ENCODE measurements around the gene ZNF609. TPM values are rescaled to one million over a fixed set of nuclear protein-coding genes. Genes with fewer than 3 reads are reported as not detected.

Gene ZNF609
- polyA plus RNA-seq, 2 of the 4 experiments (the other 2 are of a cell fraction) = 19.6 to 39.9 TPM

DNA sequence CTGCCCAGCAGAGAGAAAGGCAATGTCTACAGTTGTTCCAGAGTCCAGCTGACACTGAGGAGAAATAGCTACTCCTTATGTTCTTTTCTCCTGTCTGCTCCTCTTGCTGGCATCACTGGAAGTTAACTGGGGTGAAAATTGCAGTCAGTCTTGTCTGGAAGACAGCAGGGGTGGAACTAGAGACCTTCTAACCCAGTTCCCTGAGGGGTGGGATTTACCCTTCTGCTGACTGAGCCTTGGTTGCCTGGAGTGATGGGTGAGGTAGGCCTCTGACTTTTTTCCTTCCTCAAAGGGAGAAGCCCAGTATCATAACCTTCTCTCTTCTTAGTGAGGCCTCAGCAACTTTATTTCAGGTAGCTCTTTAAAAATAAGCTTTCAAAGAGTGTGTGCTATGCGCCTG, 16.2 kb downstream of the ZNF609 start:
- POLR2A ChIA-PET = no interaction called here
- H3K9me3 ChIP-seq = no peaks in the 10 kb centered on the region
- WGBS (ENCODE audit: missing lambda C conversion rate) = 95% methylated on average over 1 of the region's 1 CpG
- H3K4me3 ChIP-seq = no peak overlapping the region
- FAIRE-seq = no peak
- peak in 1 of 2 experiments; percentile 30; a peak in 2 of 6 replicates for ATAC-seq
- no peak overlapping the region for H3K4me2 ChIP-seq
- H3K4me1 ChIP-seq = peaks cover 7% of the 10 kb centered on the region; the same call in 1 of the 3 replicates
- no peak for DNase-seq (ENCODE audit: low read depth in 1 of 2, low spot score in 1 of 2)
- H3K27ac ChIP-seq = peak overlapping the region in 1 of 2 experiments; percentile 3; a peak in 1 of 6 replicates
- TF ChIP-seq BHLHE40 (IDR thresholded peaks at IDR 0.05; ENCODE audit: low read depth, low read length) (no peak), HEYL (CRISPR knock-in tag; IDR thresholded peaks at IDR 0.05) (no peak), PHF8 (IDR thresholded peaks at IDR 0.05; ENCODE audit: borderline replicate concordance, low read depth) (no peak), CHD4 (IDR thresholded peaks at IDR 0.05; ENCODE audit: borderline replicate concordance) (no peak), RFX5 (IDR thresholded peaks at IDR 0.05) (no peak), RNF2 (IDR thresholded peaks at IDR 0.05; ENCODE audit: borderline replicate concordance, low read depth) (no peak), EHMT2 (IDR thresholded peaks at IDR 0.05; ENCODE audit: low read depth) (no peak), TP53 (CRISPR knock-in tag; IDR thresholded peaks at IDR 0.05) (no peak), EHF (CRISPR knock-in tag; IDR thresholded peaks at IDR 0.05) (no peak), JUNB (IDR thresholded peaks at IDR 0.05) (no peak), POLR2A (IDR thresholded peaks at IDR 0.05; ENCODE audit: low read length) (no peak)
- TF ChIP-seq, protein P1, sequence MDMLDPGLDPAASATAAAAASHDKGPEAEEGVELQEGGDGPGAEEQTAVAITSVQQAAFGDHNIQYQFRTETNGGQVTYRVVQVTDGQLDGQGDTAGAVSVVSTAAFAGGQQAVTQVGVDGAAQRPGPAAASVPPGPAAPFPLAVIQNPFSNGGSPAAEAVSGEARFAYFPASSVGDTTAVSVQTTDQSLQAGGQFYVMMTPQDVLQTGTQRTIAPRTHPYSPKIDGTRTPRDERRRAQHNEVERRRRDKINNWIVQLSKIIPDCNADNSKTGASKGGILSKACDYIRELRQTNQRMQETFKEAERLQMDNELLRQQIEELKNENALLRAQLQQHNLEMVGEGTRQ (IDR thresholded peaks at IDR 0.05) = no peak
- TF ChIP-seq, protein P2, sequence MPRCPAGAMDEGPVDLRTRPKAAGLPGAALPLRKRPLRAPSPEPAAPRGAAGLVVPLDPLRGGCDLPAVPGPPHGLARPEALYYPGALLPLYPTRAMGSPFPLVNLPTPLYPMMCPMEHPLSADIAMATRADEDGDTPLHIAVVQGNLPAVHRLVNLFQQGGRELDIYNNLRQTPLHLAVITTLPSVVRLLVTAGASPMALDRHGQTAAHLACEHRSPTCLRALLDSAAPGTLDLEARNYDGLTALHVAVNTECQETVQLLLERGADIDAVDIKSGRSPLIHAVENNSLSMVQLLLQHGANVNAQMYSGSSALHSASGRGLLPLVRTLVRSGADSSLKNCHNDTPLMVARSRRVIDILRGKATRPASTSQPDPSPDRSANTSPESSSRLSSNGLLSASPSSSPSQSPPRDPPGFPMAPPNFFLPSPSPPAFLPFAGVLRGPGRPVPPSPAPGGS (IDR thresholded peaks at IDR 0.05) = no peak
- CTCF ChIA-PET = no interaction called here

DNA sequence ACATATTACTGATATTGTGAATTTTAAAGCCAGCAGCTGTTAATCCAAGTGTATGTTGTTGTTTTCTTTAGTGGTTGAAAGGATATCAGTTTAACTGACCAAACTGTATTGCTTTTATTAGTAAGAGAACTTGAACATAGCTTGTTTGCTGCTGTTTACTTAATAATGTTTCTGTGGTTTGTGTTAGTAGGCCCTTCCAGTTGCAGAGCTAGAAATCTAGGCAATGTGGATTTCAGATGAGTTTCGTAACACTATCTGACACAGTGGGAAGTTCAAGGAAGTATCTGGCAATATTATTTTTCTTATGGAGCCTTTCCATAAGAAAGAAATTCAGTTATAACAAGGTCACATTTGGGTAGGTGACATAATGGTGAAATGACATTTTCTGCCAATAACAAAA, 18.5 kb downstream of the ZNF609 start:
- no peak overlapping the region for H3K27ac ChIP-seq
- H3K4me1 ChIP-seq = peaks cover 7% of the 10 kb centered on the region; the same call in 1 of the 3 replicates
- ATAC-seq (no peak), DNase-seq (ENCODE audit: low read depth in 1 of 2, low spot score in 1 of 2) (peak in 1 of 2 experiments; percentile 11), FAIRE-seq (peak; percentile 59)
- no peak overlapping the region for H3K4me3 ChIP-seq
- 2% methylated on average over 1 of the region's 1 CpG for WGBS (ENCODE audit: missing lambda C conversion rate)
- no peaks in the 10 kb centered on the region for H3K9me3 ChIP-seq
- no peak overlapping the region for H3K4me2 ChIP-seq
- ChIA-PET CTCF (interaction anchor here (1.5 to 2.0 kb wide), 2 partner anchors 15 to 208 kb away, joined by 3 to 7 read pairs; no protein-coding TSS in a partner anchor), POLR2A (interaction anchor here (0.7 kb wide), 1 partner anchor 92 kb away, joined by 7 read pairs; no protein-coding TSS in a partner anchor)
- TF ChIP-seq, protein P3, sequence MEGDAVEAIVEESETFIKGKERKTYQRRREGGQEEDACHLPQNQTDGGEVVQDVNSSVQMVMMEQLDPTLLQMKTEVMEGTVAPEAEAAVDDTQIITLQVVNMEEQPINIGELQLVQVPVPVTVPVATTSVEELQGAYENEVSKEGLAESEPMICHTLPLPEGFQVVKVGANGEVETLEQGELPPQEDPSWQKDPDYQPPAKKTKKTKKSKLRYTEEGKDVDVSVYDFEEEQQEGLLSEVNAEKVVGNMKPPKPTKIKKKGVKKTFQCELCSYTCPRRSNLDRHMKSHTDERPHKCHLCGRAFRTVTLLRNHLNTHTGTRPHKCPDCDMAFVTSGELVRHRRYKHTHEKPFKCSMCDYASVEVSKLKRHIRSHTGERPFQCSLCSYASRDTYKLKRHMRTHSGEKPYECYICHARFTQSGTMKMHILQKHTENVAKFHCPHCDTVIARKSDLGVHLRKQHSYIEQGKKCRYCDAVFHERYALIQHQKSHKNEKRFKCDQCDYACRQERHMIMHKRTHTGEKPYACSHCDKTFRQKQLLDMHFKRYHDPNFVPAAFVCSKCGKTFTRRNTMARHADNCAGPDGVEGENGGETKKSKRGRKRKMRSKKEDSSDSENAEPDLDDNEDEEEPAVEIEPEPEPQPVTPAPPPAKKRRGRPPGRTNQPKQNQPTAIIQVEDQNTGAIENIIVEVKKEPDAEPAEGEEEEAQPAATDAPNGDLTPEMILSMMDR (IDR thresholded peaks at IDR 0.05) = no peak
- TF ChIP-seq CHD4 (IDR thresholded peaks at IDR 0.05; ENCODE audit: borderline replicate concordance) (no peak), SREBF2 (IDR thresholded peaks at IDR 0.05) (no peak), TP53 (CRISPR knock-in tag; IDR thresholded peaks at IDR 0.05) (no peak), KDM5A (IDR thresholded peaks at IDR 0.05) (no peak), CEBPB (IDR thresholded peaks at IDR 0.05) (no peak), SMC3 (IDR thresholded peaks at IDR 0.05) (no peak)

DNA sequence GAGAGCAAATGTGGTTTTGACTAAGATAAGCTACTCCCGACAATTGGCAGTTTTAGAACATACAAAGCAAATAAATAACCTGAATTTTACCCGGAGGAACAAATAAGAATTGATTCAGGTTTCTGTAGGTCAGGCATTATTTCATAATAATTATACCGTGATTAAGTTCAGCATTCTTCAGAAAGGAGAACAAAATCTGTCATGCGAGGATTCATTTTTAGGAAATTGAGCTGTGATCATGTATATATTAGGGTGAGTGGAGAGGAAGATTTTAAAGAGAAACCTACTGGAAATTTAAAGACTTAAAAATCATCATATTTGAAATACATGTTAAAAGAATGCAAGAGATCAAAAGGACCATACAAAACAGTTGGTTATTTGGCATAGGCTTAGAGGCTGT, 20.5 kb downstream of the ZNF609 start:
- CTCF ChIA-PET = interaction anchor here (0.6 to 2.1 kb wide), 2 partner anchors 126 to 247 kb away, joined by 5 read pairs; no protein-coding TSS in a partner anchor

More for the DNA sequence above, 20.5 kb downstream of the ZNF609 start:
- no peak overlapping the region for H3K4me3 ChIP-seq
- FAIRE-seq (no peak), ATAC-seq (no peak), DNase-seq (ENCODE audit: low read depth in 1 of 2, low spot score in 1 of 2) (no peak)
- no peak overlapping the region for H3K4me2 ChIP-seq
- H3K9me3 ChIP-seq = no peaks in the 10 kb centered on the region
- H3K4me1 ChIP-seq = peaks cover 7% of the 10 kb centered on the region; the same call in 1 of the 3 replicates
- no peak overlapping the region for H3K27ac ChIP-seq
- 78% methylated on average over 4 of the region's 4 CpGs for WGBS (ENCODE audit: missing lambda C conversion rate)
- TF ChIP-seq CBX8 (IDR thresholded peaks at IDR 0.05) (no peak), JUN (IDR thresholded peaks at IDR 0.05) (no peak), ZC3H11A (IDR thresholded peaks at IDR 0.05) (no peak), FOSB (CRISPR knock-in tag; IDR thresholded peaks at IDR 0.05) (no peak)
- TF ChIP-seq, protein P4, sequence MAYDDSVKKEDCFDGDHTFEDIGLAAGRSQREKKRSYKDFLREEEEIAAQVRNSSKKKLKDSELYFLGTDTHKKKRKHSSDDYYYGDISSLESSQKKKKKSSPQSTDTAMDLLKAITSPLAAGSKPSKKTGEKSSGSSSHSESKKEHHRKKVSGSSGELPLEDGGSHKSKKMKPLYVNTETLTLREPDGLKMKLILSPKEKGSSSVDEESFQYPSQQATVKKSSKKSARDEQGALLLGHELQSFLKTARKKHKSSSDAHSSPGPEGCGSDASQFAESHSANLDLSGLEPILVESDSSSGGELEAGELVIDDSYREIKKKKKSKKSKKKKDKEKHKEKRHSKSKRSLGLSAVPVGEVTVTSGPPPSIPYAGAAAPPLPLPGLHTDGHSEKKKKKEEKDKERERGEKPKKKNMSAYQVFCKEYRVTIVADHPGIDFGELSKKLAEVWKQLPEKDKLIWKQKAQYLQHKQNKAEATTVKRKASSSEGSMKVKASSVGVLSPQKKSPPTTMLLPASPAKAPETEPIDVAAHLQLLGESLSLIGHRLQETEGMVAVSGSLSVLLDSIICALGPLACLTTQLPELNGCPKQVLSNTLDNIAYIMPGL (CRISPR knock-in tag; IDR thresholded peaks at IDR 0.05; ENCODE audit: borderline replicate concordance) = no peak
- TF ChIP-seq, protein P2 (IDR thresholded peaks at IDR 0.05) = no peak
- POLR2A ChIA-PET = no interaction called here

Data from A549 (cell line).